HG02571 (cell line): ENCODE results near the gene SRP68.
"Not testable (repeated sequence)": the region's sequence is repeated elsewhere in the genome, so short reads cannot be mapped to it uniquely, and the experiment has no call there.

Experiments used
- ATAC-seq: cut with Tn5 transposase; IDR thresholded peaks from one replicate; pipeline ENCODE4 v1.9.1; 2021; ENCODE audit warnings: mild to moderate bottlenecking, moderate library complexity; ENCODE audit not compliant: unreplicated experiment

The SRP68 gene

GRCh38 chr17:76077584-76078110 is 5.3 kb upstream of the SRP68 start:
- ATAC-seq = no peak

GRCh38 chr17:76076765-76077583 is 4.7 kb upstream of the SRP68 start:
- ATAC-seq = no peak

GRCh38 chr17:76076146-76076764 is 3.9 kb upstream of the SRP68 start:
- ATAC-seq = no peak

DNA sequence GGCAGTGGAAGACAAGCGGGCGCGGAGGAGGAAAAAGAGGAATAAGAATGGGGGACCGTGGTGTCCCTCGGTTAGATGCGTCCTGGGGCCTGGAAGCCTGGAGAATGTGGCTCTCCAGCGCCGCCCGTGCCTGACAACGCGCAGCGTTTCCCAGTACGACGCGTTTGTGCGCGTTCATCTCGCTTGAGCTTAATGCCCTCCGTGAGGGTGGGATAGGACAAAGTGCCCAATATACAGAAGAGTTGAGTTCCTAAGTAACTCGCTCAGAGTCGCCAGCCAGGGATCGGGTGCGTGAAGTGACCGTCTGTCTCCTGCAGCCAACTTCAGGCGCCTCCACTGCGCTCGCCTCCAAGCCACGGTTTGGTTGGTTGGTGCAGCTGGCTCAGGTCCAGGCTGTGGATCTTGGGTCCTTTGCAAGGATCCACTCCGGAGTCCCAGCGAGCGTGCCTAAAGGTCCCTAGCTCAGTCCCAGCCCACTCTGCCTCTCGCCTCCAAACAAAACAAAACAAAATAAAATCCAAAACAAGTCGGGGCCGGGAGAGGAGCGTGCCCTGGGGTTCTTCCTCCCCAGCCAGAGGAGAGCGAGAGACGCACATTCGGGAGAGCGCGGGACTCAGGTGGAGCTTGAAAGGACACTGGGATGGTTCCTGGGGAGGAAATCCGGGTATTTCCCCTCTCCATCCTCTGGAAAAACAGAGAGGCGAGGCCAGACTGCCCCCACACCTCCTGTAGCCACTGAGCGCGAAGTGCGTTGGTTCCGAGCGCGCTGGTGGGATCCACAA is 3.2 kb upstream of the SRP68 start:
- ATAC-seq = no peak

DNA sequence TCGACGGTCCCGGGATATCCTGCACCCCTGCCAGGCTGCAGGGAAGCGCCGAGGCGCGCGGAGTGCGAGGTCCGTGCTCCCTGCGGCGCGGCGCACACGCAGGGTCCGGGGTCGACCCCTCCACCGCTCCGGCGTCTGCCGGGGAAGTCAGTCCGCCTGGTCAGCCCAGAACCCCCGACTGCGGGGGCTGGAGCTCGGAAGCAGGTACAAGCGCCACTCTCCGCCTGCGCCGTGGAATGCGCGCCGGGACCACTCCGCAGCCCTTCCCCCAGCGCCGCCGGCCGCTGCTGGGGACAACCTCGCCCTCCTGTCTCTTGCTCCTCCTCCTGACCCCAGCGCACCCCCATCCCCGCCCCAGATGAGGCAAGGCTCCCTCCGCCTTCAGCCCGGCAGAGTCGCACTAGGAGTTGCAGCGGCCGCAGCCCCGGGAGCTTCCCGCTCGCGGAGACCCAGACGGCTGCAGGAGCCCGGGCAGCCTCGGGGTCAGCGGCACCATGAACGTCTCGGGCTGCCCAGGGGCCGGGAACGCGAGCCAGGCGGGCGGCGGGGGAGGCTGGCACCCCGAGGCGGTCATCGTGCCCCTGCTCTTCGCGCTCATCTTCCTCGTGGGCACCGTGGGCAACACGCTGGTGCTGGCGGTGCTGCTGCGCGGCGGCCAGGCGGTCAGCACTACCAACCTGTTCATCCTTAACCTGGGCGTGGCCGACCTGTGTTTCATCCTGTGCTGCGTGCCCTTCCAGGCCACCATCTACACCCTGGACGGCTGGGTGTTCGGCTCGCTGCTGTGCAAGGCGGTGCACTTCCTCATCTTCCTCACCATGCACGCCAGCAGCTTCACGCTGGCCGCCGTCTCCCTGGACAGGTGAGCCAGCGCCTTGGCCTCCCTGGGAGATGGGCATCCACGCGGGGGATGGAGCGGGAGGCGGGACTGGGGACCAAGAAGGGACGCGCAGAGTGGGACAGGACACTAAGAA is 2.4 kb upstream of the SRP68 start, which contains the start of gene GALR2:
TSS of gene GALR2 (plus strand) at position 392 of the 974 bp plus-strand sequence. CDS start at position 495, 103 bp downstream.
- ATAC-seq = no peak

- ATAC-seq = no peak
These were observed 678 bp downstream of the SRP68 start for GRCh38 chr17:76071531-76072147.

DNA sequence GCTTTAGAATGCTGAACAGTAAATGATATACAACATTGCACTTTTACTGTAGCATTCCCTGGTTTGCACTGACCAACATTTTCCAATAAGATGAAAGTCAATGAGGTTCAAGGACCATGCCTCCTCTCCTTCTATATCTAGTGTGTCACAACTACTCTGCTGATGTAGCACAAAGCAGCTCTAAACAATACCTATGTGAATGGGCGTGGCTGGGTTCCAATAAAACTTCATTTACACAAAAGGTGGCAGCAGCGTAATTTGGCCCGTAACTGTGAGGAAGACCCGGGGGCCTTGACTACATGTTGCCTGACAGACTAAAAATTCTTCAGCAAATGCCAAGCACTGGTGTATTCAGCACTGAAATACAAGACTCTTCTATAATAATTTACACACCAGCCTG is 6.5 kb downstream of the SRP68 start:
- ATAC-seq = no peak

DNA sequence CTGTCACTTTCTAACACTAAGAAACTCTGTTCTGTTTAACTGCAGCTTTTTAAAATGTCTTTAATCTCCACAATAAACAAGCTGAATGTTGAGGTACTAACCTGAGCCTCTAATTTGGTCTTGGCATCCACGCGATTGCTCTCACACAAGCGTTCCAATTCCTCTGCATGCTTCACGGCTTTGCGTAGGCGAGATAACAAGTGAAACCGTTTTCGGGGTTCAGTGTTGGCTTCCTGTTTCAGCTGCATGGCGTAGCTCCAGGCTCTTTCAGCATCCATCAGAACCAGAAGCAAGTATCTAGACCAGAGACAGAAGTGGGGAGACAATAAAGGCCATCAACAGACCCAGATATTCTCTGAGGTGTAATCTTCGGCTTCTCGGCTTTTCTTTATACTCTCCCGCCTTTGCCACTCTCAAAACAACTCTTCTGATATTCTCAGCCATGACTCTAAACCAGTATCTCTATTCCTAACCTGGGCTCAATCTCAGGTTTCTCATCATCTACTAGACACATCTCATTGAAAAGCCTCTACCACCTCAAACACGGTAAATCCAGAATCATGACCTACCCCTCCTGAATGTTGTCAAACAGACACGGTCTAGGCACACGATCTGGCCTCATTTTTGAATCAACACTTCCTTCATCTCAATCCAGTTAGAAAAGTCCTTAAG is 8.3 kb downstream of the SRP68 start:
- no peak for ATAC-seq

- ATAC-seq = not testable (repeated sequence)
These were observed 14.1 kb downstream of the SRP68 start for GRCh38 chr17:76058264-76058663.

DNA sequence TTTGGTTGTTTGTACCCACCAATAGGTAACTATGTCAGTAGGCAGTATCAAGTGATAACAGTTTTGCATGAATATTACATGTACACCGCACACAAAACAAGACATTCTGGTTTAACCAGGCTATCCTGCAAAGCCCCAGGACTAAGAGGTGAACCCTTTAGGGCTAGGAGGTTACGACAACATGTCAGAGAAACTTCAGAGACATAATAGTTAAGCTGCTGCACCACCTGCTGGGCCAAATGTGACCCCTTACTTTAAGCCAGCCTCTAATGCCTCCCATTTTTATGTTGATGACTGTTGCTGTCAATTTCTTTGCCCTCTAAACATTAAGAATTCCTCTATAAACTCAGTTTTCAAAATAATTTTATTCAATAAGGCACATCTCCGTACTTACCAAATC is 15.4 kb downstream of the SRP68 start:
- ATAC-seq = no peak

DNA sequence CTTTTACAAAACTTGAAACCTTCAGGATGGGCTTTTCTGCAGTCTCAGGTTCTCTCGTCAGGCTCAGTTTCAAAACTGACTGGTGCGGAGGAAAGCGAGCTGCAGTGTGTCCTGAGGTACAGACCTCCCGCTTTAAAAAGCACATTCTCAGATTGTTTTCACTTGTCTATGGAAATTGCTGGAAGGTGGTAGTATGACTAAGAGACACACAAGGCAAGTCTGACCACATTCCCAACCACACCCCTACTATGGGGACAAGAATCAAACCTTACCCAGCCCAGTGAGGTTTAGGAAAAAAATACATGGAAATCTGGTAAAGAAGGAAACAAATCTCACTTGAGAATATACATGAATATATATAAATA is 18.2 kb downstream of the SRP68 start:
- ATAC-seq = no peak

DNA sequence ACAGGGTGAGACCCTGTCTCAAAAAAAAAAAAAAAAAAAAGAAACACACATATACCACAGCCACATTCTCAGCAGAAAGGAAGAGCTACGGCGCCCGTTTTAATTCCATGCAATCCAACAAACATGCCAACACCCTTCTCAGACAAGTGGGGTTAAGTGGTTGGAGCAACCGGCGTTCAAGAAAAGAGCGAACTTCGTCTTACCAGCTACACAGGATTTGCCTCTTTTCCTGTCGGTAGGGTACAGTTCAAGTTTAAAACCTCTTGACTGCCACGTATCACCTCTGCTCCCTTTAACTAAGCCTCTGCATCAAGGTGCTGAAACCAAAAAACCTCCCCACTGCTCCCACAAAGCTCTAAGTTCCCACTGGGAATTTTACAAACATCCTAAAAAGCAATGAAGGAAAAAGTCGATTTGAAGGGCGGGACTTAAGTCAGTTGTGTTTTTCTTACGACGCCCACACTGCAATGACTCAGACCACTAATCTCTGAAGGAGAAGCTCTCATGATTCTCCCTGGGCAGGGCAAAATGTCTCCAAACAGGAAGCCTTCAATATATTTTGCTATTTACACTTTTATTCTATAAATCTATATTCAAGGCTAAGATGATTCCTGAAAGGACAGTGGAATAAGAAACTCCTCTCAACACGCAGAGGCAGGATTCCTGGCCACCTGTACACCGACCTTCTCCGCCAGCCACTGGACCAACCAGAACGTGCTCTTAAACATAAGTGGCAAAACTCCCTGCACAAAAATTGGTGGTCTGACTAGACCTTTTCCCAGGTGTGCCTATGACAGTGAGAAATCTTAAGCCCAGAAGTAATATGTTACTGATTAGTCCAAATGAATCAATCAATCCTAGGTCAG is 18.8 kb downstream of the SRP68 start:
- no peak for ATAC-seq

DNA sequence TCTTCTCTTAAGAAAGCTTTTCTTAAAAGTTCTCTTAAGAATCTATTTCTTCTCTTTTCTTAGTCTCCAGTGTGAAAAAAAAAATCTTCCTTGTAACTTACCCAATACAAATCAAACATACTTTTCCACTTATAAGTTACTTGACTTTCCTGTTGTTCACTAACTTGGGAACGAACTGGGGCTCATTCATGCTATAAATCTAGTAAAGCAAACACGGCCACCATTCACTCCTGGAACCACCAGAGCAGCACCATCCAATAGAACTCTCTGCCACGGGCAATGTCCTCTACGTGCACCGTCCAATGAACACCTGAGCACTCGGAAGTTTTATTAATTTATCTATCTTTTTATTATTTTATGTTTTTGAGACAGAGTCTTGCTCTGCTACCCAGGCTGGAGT is 20.8 kb downstream of the SRP68 start:
- ATAC-seq = no peak

DNA sequence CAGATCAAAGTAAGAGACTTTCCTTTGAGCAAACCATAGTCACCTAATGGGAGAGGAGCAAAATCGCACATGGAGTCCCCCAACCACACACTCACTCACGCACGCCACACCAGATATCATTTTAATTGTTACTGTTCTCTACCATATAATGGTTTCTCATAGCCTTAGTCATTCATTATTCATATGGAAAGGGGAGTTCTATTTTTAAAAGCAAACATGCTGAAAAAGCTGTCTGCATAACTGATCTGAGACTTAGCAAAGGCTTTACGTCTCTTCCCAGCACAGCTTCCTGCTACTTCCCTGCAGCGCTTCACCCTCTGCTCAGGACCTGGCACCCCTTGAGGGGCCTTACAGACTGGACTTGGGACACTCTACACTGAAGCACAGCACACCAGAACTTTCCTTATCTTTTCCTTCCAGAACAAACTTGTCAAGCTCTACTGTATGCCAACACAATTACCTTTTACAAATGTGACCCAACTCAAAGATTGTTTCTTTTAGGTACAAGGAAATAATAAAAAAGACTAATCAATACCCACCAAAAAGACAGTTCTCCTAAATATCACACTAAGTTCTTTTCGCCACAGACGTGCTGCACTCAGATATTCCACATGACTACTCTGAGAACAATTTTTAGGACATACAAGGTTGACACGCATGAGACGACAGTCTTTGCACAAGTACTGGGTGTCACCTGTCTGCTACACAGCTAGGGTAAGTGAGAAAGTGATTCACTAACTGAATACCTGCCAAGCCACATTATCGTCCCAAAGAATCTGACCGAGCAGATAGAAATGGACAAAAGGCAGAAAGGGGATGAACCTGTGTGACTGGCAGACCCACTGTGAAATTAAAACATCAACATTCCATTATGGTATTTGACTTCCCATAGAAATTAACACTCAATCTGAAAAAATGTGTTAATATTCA is 21.5 kb downstream of the SRP68 start:
- no peak for ATAC-seq

- no peak for ATAC-seq
These were observed 22.3 kb downstream of the SRP68 start for GRCh38 chr17:76049836-76050537.

- ATAC-seq = no peak
These were observed 23.1 kb downstream of the SRP68 start for GRCh38 chr17:76049239-76049638.

GRCh38 chr17:76048711-76049110 is 23.6 kb downstream of the SRP68 start:
- ATAC-seq = no peak
